HG02884 (cell line): ENCODE measurements around the gene GH2.
"Not testable (repeated sequence)": the region's sequence is repeated elsewhere in the genome, so short reads cannot be mapped to it uniquely, and the experiment has no call there.

Experiments used
- ATAC-seq: cut with Tn5 transposase; IDR thresholded peaks from one replicate; pipeline ENCODE4 v1.9.1; 2021; ENCODE audit warnings: mild to moderate bottlenecking, moderate library complexity; ENCODE audit not compliant: unreplicated experiment

GH2 gene

DNA sequence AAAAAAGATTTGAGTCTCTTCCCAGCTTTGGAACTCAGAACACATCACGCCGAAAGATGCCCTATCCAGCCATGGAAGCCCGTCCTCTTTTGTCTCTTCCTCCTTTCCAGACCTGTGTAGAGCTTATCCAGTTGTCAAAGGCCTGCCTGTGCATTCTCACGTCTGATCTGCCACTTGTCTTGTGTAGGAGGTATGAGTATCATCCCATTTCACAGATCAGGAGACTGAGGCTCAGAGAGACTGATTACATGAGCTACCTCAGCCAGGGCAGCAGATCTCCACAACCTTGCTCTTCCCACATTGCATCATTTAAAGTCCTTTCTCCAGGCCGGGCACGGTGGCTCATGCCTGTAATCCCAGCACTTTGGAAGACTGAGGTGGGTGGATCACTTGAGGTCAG is 7.1 kb downstream of the GH2 start:
- not testable (repeated sequence) for ATAC-seq

DNA sequence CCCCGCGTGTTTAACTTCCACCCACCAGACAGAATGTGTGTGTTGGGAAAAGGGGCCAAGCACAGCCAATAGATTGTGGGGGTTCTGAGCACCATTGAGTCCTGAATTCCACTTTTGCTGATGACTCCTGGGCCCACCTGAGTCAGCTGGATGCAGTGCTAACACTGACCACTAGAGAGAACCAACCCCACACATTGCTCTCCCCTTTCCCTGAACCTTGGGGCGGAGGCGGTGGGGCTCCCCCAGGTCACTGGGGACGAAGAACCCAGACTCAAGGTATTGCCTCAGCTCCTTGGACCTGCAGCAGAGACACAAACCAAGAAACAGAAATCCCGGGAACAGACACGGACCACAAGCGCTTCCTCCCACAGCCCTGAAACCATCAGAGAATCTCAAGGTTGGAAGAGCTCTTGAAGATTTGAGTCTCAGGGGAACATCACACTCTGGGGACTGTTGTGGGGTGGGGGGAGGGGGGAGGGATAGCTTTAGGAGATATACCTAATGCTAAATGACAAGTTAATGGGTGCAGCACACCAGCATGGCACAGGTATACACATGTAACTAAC is 7.6 kb downstream of the GH2 start:
- not testable (repeated sequence) for ATAC-seq

DNA sequence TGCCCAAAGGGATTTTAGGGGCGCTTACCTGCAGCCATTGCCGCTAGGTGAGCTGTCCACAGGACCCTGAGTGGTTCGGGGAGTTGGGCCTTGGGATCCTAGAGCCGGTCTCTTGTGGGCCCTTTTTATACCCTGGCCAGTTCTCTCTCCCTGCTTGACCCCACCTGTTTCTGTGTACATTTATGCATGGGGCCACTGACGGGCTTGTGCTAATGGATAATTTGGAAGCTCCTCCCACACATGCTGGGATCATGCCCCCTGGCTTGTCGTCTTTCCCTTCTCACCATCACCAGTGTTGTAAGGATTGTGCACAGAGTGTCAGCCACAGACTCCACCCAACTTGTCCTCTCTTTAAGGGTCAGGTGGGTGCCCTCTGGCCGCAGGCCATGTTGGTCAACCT is 8.2 kb downstream of the GH2 start, which contains the start of gene CSH2:
Gene CSH2 (minus strand): TSS at position 101 of the 400 bp plus-strand sequence. CDS start 63 bp downstream, at position 38.
- ATAC-seq, result not testable (repeated sequence)

DNA sequence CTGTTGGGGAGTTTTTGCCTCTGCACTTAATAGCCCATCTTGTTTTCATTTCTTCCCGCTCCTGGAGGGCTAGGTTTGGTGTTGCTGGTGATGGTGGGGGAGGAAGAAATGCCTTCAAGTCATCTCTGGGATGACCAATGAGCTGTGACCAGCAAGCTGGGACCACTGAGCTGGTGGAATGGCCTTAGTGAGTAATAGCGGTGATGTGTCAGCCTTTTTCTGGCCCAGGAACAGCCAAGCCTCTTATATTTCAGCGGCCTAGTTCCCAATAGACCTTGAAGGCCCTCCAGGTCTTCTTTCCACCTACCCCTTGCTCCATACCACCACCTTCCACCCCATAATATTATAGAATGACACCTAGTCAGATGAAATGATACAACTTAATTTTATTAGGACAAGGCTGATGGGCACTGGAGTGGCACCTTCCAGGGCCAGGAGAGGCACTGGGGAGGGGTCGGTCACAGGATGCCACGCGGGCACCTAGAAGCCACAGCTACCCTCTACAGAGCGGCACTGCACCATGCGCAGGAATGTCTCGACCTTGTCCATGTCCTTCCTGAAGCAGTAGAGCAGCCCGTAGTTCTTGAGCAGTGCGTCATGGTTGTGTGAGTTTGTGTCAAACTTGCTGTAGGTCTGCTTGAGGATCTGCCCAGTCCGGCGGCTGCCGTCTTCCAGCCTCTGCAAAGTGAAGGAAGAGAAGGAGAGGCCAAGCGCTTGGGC is 9.9 kb downstream of the GH2 start:
- ATAC-seq, result not testable (repeated sequence)

- not testable (repeated sequence) for ATAC-seq
Observed at GRCh38 chr17:63870292-63870665, 11.5 kb downstream of the GH2 start.

- not testable (repeated sequence) for ATAC-seq
Observed at GRCh38 chr17:63869491-63870291, 12.1 kb downstream of the GH2 start.

DNA sequence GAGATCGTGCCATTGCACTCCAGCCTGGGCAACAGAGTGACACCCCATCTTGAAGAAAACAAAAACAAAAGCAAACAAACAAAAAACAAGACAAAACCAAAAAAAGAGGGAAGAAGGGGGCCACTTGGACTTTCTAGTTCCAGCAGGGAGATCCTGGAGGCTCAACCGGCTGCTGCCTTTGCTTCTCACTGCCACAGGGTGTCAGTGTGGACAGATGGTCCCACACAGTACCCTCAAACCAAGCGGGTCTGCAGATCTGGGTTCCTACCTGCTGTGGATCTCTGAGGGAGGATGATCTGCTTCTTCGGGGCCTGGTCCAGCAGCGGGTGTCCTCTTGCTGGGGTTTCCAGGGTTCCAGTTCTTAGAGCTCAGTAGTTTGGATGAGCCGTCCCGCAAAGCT is 15.1 kb downstream of the GH2 start:
- not testable (repeated sequence) for ATAC-seq

- ATAC-seq, result no peak
Observed at GRCh38 chr17:63859257-63859656, 22.5 kb downstream of the GH2 start.

GRCh38 chr17:63856425-63856824 is 25.3 kb downstream of the GH2 start:
- ATAC-seq, result not testable (repeated sequence)

DNA sequence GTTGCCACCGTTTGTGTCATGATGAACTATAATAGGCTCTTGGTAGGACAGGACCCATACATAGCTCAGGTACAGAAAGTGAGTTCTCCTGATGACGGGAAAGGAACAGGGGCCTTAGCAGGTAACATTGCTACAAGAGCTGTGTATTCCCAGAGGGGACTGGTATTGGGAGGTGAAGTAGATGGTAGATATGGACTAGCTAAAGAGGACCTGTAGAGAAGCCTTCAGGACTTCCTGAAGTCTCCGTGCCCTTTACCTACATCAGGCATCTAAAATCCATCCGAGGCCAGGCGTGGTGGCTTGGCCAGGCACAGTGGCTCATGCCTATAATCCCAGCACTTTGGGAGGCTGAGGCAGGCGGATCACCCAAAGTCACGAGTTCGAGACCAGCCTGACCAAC is 26.6 kb downstream of the GH2 start:
- ATAC-seq, result no peak

DNA sequence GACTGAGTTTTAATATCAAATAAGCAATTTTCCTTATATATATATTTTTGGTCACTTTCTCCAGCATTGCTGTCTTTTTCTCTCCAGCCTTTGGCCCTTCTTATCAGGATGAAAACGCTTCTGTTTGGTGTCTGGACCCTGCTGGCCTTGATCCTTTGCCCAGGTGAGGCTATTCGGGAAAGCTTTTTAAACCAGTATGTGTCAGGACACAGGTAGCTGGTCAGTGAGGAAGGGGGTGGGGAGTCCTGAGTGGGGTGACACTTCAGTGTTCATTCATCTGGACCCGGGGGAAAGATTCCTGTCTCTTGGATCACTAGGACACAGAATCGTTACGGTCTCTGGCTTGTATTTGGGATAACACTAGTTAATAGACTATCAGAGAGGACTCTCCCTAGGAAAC is 27.0 kb downstream of the GH2 start:
- ATAC-seq, result no peak

DNA sequence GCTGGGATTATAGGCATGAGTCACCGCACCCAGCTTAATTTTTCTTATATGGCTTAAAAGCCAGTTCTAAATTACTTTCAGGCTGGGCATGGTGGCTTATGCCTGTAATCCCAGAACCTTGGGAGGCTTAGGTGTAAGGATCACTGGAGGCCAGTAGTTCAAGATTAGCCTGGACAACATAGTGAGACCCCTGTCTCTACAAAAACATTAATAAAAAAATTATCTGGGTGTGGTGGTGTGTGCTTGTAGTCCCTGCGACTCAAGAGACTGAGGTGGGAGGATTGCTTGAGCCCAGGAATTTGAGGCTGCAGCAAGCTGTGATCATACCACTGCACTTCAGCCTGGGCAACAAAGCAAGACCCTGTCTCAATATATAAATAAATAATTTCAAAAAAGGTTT is 28.5 kb downstream of the GH2 start:
- no peak for ATAC-seq

DNA sequence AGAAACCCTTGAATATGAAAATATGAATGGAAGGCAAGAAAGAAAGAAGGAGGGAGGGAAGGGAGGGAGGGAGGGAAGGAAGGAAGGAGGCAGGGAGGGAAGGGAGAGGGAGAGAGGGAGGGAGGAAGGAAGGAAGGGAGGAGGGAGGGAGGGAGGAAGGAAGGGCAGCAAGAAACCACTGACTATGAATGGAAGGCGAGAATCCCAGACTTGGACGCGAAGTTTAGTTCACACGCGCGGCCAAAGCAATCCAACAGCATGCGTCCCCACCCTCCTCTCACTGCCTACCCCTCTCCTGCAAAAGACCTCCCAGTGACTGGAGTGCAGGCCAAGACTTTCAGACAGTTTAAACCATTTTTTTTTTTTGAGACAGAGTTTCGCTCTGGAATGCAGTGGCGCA is 31.3 kb downstream of the GH2 start:
- ATAC-seq, result no peak

- peak; percentile 76 for ATAC-seq
Observed at GRCh38 chr17:63848834-63849689, 32.7 kb downstream of the GH2 start.

GRCh38 chr17:63847525-63848249 is 34.1 kb downstream of the GH2 start:
- ATAC-seq, result no peak

DNA sequence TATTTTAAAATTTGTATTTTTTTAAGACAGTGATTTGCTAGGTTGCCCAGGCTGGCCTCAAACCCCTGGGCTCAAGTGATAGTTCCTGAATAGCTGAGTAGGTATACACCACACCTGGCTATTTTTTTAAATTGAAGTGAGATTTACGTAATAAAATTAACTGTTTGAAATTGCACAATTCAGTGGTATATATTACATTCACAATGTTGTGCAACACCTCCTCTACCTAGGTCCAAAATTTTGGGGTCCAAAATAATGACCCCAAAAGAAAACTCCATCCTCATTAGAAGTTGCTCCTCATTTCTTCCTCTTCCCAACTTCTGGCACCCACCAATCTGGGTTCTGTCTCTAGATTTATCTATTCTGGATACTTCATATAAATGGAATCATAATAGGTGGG is 36.2 kb downstream of the GH2 start:
- no peak for ATAC-seq

DNA sequence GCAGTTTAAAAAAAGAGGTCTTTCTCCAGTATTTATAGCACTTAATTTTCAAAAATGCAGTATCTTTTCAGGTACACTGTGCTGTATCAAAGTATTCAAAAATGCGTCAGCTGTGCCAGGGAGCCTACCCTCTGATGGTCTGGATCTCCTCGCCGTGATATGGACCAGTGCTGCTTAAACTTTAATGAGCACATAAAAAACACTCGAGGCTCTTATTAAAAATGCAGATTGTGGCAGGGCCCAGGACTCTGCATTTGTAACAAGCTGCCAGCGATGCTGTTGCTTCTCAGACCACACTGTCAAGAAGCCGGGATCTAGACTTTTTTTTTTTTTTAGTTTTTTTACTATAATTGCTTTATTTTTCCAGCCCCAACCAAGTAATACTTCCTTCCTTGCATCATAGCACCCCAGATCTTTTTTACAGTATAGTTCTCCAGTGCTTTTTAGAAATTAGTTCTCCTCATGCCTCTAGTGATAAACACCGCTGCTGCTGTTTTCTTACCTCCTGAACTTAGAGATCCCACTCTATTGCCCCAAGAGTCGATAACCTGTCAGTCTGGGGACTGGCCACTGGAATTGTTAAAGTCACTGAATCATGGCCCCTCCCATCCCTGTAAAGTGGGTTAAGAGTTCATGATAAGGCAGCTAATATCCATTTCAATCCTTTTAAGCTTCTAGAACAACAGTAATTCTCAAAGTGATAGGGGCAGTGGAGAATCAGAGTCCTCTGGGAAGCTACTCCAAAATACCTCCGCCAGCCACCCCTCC is 37.6 kb downstream of the GH2 start:
- ATAC-seq, result no peak

GRCh38 chr17:63843387-63843888 is 38.3 kb downstream of the GH2 start:
- ATAC-seq, result not testable (repeated sequence)
